OCI-LY1 (cell line): Measurements from ENCODE around the gene CD300E.

Source experiments
- H2AFZ ChIP-seq: fragments of 200-600 bp; sonication (generic), shearing (Covaris generic); 2 replicates; pipeline ENCODE4 v1.6.0; 2014; ENCODE audit warnings: antibody characterized with exemption, mild to moderate bottlenecking, low read length
- H3F3A ChIP-seq: fragments of 200-600 bp; sonication (generic), shearing (Covaris generic); 2 replicates; pipeline ENCODE4 v1.6.0; 2014; ENCODE audit warnings: mild to moderate bottlenecking, antibody characterized with exemption, low read length, moderate library complexity; ENCODE audit not compliant: insufficient read depth
- H3K27ac ChIP-seq: fragments of 200-600 bp; sonication (generic); 2 replicates; pipeline ENCODE4 v1.5.1; 2014; ENCODE audit warnings: low read length, mixed run types, mild to moderate bottlenecking, low read depth; ENCODE audit not compliant: poor library complexity, severe bottlenecking
- H3K27me3 ChIP-seq: fragments of 200-600 bp; sonication (generic); 2 replicates; pipeline ENCODE4 v1.6.0; 2014; ENCODE audit warnings: antibody characterized with exemption, mild to moderate bottlenecking, low read length, moderate library complexity; ENCODE audit not compliant: insufficient read depth
- H3K36me3 ChIP-seq: fragments of 200-600 bp; sonication (generic); 2 replicates; pipeline ENCODE4 v1.6.1; 2014; ENCODE audit warnings: mild to moderate bottlenecking, antibody characterized with exemption, low read length, moderate library complexity, mixed read lengths; ENCODE audit not compliant: insufficient read depth
- H3K4me1 ChIP-seq: fragments of 200-600 bp; sonication (generic); 2 replicates; pipeline ENCODE4 v1.5.1; 2014; ENCODE audit warnings: mild to moderate bottlenecking, low read length, moderate library complexity; ENCODE audit not compliant: insufficient read depth, severe bottlenecking
- H3K4me2 ChIP-seq: fragments of 200-600 bp; sonication (generic), shearing (Covaris generic); 2 replicates; pipeline ENCODE4 v1.6.1; 2014; ENCODE audit warnings: low read length
- H3K4me3 ChIP-seq: fragments of 200-600 bp; sonication (generic); 2 replicates; pipeline ENCODE4 v1.5.1; 2014; ENCODE audit warnings: low read length, low read depth, mild to moderate bottlenecking, mixed read lengths; ENCODE audit not compliant: poor library complexity, severe bottlenecking
- H3K79me2 ChIP-seq: fragments of 200-600 bp; shearing (Covaris generic); 2 replicates; pipeline ENCODE4 v1.6.1; 2016; ENCODE audit warnings: mixed run types, low read length, mixed read lengths; ENCODE audit not compliant: insufficient read depth
- H3K9ac ChIP-seq: fragments of 200-600 bp; sonication (generic), shearing (Covaris generic); 2 replicates; pipeline ENCODE4 v1.6.1; 2014; ENCODE audit warnings: mild to moderate bottlenecking, low read length, mixed read lengths
- H3K9me2 ChIP-seq: fragments of 200-600 bp; sonication (generic), shearing (Covaris generic); 2 replicates; pipeline ENCODE4 v1.6.1; 2014; ENCODE audit warnings: low read depth, mild to moderate bottlenecking, low read length, mixed read lengths
- H3K9me3 ChIP-seq: fragments of 200-600 bp; shearing (Covaris generic); 2 replicates; pipeline ENCODE4 v1.6.1; 2014; ENCODE audit warnings: low read length, mixed read lengths
- H4K20me1 ChIP-seq: fragments of 200-600 bp; sonication (generic), shearing (Covaris generic); 2 replicates; pipeline ENCODE4 v1.6.0; 2016; ENCODE audit warnings: mild to moderate bottlenecking, low read length; ENCODE audit not compliant: insufficient read depth
- CTCF ChIP-seq: fragments of 200-600 bp; sonication (generic), shearing (Covaris generic); IDR thresholded peaks from 2 replicates; pipeline ENCODE4 v1.5.1; 2017; ENCODE audit warnings: mild to moderate bottlenecking, antibody characterized with exemption, low read length, moderate library complexity, mixed read lengths
- EZH2 ChIP-seq: fragments of 200-600 bp; sonication (generic), shearing (Covaris generic); IDR thresholded peaks from 2 replicates; pipeline ENCODE4 v1.8.0; 2017; ENCODE audit warnings: borderline replicate concordance, mixed run types, mild to moderate bottlenecking, antibody characterized with exemption, low read length, moderate library complexity, mixed read lengths

The CD300E gene

DNA sequence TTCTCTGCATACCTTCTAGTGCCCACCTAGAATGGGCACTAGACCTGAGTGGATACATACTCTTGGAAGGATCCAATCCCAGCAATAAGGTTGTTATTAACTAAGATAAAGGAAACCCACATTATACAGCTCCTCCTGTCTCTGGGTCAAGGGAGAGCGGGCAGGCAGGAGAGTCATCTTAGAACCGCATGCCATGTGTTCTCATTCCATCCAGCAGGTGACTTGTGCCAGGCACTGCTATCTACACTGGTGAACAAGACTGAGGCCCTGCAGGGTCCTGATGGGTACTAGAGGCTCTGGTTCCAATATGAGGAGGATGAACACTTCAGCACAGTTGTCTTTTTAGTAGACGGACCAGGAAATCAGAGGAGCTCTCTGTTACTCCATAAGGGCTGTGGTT is 50.4 kb downstream of the CD300E start:
- Histone ChIP-seq H4K20me1 (no peaks in the 10 kb centered on the region), H3K27ac (no peak overlapping the region), H3K27me3 (no peaks in the 10 kb centered on the region), H3K9me3 (no peaks in the 10 kb centered on the region), H3K4me3 (no peak overlapping the region), H3F3A (no peaks in the 10 kb centered on the region), H2AFZ (no peak overlapping the region), H3K79me2 (no peaks in the 10 kb centered on the region), H3K4me1 (no peaks in the 10 kb centered on the region), H3K9ac (no peak overlapping the region), H3K4me2 (no peak overlapping the region), H3K9me2 (no peaks in the 10 kb centered on the region), H3K36me3 (no peaks in the 10 kb centered on the region)
- TF ChIP-seq CTCF (no peak), EZH2 (no peak)

DNA sequence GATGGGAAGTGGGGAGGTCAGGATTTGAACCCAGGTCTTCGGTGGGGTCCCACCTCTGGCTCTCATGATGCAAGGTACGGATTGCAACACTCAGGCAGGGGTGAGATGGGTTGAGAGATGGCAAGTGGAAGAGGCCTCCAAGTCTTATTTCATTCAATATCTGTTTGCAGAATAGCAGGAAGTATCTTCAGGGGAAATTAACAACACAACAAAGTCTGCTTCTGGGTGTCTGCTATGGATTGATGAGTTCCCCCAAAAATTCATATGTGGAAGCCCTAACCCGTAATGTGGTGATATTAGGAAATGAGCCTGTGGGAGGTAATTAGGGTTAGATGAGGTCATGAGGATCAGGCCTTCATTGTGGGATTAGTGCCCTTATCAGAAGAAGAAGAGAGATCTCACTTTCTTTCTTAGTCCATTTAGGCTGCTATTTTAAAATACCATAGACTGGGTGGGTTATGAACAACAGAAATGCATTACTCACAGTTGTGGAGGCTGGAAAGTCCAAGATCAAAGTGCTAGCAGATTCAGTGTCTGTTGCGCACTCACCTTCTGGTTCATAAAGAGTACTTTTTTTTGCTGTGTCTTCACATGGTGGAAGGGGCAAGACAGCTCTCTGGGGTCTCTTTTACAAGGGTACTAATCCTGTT is 51.8 kb downstream of the CD300E start:
- Histone ChIP-seq H3K4me2 (no peak overlapping the region), H3K9me3 (no peaks in the 10 kb centered on the region), H3K36me3 (no peaks in the 10 kb centered on the region), H3F3A (no peaks in the 10 kb centered on the region), H3K9me2 (no peaks in the 10 kb centered on the region), H3K4me3 (no peak overlapping the region), H3K27ac (no peak overlapping the region), H2AFZ (no peak overlapping the region), H3K27me3 (no peaks in the 10 kb centered on the region), H3K79me2 (no peaks in the 10 kb centered on the region), H3K9ac (no peak overlapping the region), H4K20me1 (no peaks in the 10 kb centered on the region), H3K4me1 (no peaks in the 10 kb centered on the region)
- TF ChIP-seq EZH2 (no peak), CTCF (no peak)

DNA sequence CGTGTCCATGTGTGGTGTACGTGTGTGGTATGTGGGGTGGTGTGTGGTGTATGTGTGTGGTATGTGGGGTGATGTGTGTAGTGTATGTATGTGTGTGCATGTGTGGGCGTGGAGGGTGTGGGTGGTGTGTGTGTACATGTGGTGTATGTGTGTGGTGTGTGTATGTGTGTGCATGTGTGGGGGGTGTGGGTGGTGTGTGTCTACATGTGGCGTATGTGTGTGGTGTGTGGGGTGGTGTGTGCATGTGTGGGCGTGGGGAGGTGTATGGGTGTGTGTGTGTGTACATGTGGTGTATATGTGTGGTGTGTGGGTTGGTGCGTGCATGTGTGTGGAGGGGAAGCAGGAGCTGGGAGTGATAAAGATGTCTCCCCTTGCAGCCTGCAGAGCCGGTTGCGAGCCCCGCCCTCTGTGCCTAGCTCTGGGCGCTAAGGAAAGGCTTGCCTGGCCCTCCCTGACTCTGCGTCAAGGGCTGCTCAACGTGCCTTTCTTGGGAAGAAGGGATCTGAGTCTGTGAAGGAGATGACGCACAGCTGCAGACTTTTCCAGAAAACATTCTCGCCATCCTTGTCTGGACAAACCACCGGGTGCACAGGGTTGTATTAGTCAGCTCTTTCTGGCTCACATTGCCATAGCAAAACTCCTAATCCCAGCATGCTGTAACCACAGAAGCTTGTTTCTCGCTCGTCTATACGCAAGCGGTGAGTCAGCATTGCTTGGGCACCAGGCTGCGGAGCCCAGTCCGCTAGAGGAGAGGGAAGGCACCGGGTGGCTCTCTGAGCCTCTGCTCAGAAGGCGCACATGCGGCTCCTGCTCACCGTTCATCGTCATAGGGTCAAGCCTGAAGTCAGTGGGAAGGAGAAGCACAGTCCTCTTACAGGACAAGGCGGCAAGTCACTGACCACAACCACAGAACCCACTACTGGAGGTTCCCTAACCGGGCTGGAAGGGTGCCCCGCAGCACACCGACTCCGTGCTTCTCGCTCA is 54.2 kb downstream of the CD300E start:
- Histone ChIP-seq H3K9ac (no peak overlapping the region), H3K4me2 (no peak overlapping the region), H3K4me3 (no peak overlapping the region), H3K4me1 (no peaks in the 10 kb centered on the region), H4K20me1 (no peaks in the 10 kb centered on the region), H3K27ac (no peak overlapping the region), H3K27me3 (no peaks in the 10 kb centered on the region), H3F3A (no peaks in the 10 kb centered on the region), H3K36me3 (no peaks in the 10 kb centered on the region), H3K9me2 (no peaks in the 10 kb centered on the region), H3K9me3 (no peaks in the 10 kb centered on the region), H3K79me2 (no peaks in the 10 kb centered on the region), H2AFZ (no peak overlapping the region)
- TF ChIP-seq EZH2: no peak
- TF ChIP-seq CTCF: no peak
